Brain microvascular endothelial cell (primary cell): ENCODE data around the gene CSMD2.

Experiments
- DNase-seq: peaks from one replicate; pipeline ENCODE4 v3.0.0-alpha.2; 2020
- H3K27ac ChIP-seq: fragments of 250-450 bp; sonication (Bioruptor Pico); 2 replicates; pipeline ENCODE4 v1.5.1; 2020; ENCODE audit warnings: mild to moderate bottlenecking, moderate library complexity
- H3K27me3 ChIP-seq: fragments of 250-450 bp; sonication (Bioruptor Pico); replicated peaks from 2 replicates; pipeline ENCODE4 v1.5.1; 2020; ENCODE audit warnings: mild to moderate bottlenecking
- H3K36me3 ChIP-seq: fragments of 250-450 bp; sonication (Bioruptor Pico); replicated peaks from 2 replicates; pipeline ENCODE4 v1.5.1; 2020; ENCODE audit warnings: mild to moderate bottlenecking
- H3K4me3 ChIP-seq: 2 replicates; pipeline ENCODE4 v1.5.1; 2011; ENCODE audit warnings: low read depth, mild to moderate bottlenecking, control low read depth, low read length, moderate library complexity
- in situ Hi-C: cut with HindIII; loops from 2 replicates; pipeline ENCODE4 v1.10.0; 2017; ENCODE audit warnings: low sequenced_read_pairs, low pct_ligation_motif_present
- TF ChIP-seq, protein P1 (sequence below): IDR thresholded peaks from 2 replicates; pipeline ENCODE4 v1.5.1; 2011; ENCODE audit warnings: low read depth, mild to moderate bottlenecking, moderate library complexity, low read length, control low read depth, inconsistent platforms; ENCODE audit errors: missing control alignments

The CSMD2 gene

DNA sequence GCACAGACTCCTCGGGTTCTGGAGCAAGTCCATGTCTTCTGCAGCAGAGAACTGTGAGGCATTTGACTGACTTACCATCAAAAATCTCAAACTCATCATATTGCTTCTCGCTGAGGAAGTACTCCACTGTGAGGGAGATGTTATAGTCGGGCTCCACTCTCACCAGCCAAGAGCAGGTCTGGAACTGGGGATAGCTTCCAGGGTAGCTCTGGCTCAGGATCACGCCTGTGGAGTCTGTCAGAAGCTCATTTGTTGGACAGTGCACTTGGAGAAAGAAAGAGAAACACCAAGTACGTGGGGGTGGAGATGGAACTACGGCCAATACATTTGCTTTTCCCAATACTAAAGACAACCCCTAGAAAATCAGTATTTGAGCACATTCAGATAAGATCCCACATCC lies 581.5 kb downstream of the CSMD2 start:
- TF ChIP-seq, protein P1, sequence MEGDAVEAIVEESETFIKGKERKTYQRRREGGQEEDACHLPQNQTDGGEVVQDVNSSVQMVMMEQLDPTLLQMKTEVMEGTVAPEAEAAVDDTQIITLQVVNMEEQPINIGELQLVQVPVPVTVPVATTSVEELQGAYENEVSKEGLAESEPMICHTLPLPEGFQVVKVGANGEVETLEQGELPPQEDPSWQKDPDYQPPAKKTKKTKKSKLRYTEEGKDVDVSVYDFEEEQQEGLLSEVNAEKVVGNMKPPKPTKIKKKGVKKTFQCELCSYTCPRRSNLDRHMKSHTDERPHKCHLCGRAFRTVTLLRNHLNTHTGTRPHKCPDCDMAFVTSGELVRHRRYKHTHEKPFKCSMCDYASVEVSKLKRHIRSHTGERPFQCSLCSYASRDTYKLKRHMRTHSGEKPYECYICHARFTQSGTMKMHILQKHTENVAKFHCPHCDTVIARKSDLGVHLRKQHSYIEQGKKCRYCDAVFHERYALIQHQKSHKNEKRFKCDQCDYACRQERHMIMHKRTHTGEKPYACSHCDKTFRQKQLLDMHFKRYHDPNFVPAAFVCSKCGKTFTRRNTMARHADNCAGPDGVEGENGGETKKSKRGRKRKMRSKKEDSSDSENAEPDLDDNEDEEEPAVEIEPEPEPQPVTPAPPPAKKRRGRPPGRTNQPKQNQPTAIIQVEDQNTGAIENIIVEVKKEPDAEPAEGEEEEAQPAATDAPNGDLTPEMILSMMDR, result no peak
- Histone ChIP-seq H3K4me3 (no peak overlapping the region), H3K27me3 (no peaks in the 10 kb centered on the region), H3K27ac (no peak overlapping the region), H3K36me3 (no peaks in the 10 kb centered on the region)
- DNase-seq, result no peak
- in situ Hi-C loops, result no loop called here

DNA sequence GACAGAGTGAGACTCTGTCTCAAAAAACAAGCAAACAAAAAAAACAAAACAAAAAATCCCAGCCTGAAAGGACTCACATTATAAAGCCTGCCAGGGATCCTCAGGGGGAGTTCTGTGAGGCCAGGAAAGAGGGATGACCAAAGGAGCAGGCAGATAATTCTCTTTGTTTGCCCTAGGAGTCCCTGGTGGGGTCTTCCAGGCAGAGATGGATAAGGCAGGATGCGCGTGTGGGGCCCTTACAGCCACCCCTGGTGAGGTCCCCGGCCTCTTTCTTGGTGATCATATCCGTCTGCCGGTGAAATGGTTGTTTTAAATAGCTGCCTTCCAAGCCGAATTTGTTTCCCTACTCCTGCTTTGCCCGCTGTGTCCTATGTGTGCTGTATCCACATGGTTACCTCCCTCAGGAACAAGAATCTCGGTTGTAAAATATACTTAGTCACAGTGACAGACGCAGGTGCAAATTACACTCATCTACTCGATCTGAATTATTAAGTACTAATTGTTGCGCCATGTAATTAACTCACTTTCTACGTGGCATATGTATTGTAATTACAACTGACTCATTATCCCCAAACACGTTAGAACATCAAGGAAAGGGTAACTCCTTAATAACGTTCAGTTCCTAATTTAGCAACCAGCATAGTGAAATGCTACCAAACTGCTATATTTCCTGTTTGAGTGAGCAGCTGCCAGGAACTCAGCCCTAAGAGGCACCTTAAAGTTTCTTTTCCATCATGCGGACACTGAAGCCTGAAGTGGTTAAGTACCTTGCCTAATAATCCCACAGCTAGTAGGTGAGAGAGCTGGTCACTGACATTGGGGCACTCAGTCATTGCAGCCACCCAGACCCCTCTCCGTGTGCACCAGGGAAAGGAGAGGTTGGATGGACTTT lies 586.2 kb downstream of the CSMD2 start:
- in situ Hi-C loops, result no loop called here
- DNase-seq, result no peak
- no peaks in the 10 kb centered on the region for H3K27me3 ChIP-seq
- no peaks in the 10 kb centered on the region for H3K36me3 ChIP-seq
- TF ChIP-seq, protein P1, result no peak
- no peak overlapping the region for H3K4me3 ChIP-seq
- no peak overlapping the region for H3K27ac ChIP-seq

DNA sequence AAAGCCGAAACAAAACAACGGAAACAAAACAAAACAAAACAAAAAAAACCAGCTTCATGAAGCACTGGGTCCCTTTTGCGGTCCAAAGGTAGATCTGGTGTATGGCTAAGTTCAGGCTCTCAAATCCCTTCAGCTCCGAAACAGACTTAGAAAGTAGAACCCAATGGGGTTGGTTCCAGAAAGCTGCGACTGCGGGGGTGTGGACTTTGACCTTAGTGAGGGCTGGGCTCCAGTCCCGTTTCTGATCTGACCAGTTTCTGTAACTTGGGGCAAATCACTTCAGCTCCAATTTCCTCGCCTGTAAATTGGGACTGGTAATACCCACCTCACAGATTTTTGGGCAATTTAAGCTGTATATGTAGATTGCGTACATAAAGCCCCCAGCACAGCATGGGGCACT lies 587.4 kb downstream of the CSMD2 start:
- Histone ChIP-seq H3K36me3 (no peaks in the 10 kb centered on the region), H3K4me3 (no peak overlapping the region), H3K27ac (no peak overlapping the region), H3K27me3 (no peaks in the 10 kb centered on the region)
- no peak for DNase-seq
- in situ Hi-C loops, result no loop called here
- TF ChIP-seq, protein P1, result no peak

DNA sequence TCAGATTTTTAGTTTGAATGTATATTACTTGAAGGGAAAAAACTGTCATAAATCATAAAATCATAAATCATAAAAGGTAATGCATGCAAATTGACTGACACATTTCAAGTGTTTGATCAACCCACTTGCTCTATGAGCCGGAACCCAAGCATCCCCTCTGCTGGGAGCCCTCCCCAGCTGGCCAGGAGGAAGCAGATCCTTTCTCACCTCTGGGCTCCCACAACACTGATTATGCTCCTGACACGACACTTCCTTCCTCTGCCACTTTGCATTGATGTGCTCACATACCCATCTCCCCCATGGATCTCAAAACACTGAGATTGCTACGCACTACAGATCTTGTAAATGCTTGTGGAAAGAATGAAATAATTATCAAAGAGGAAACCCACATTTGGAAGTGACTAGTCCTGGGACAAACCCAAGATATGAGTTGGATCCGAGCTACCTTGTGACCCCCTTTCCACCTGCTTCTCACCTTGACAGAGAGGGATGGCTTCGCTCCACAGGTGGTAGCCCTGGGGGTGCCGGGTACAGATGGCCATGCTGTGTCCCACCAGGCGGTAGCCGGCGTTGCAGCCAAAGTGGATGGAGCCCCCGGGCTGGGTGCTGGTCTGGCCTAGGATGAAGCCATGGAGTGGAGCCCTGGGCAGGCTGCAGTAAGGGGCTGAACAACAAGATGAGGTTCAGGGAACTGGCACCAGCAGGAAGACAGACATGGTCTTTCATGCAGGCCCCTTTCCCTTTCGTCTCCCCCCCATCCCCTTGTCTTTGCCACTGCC lies 588.0 kb downstream of the CSMD2 start:
- no peaks in the 10 kb centered on the region for H3K36me3 ChIP-seq
- in situ Hi-C loops, result no loop called here

DNA sequence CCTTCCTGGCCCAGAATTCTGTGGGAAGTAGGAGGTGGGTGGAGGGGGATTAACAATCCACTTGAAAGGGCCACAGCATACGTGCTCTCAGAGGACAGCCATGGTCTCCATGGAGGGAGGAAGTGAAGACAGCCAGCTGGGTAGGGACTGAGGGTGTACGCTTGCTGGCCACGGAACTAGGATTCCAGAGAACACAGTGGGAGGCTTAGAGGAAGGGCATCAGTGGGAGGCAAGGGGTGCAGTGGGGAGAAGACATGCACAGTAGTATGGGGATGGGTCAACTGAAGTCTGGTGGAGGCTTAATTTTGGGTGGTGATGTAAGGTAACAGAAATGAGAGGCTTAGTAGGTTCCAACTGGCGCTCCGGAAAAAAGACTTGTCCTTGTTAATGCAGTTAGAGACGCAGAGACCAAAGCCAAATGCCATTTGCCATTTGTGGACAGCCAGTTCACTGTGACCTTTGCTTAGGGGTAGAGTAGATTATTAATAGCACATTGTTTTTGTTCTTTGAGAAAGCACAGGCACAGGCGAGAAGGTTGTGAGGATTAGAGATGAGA lies 589.6 kb downstream of the CSMD2 start:
- no peaks in the 10 kb centered on the region for H3K27me3 ChIP-seq
- TF ChIP-seq, protein P1, result no peak
- no peak overlapping the region for H3K27ac ChIP-seq
- in situ Hi-C loops, result no loop called here
- no peaks in the 10 kb centered on the region for H3K36me3 ChIP-seq
- H3K4me3 ChIP-seq, result no peak overlapping the region
- DNase-seq, result no peak

More for the DNA sequence above, 588.0 kb downstream of the CSMD2 start:
- no peak overlapping the region for H3K4me3 ChIP-seq
- TF ChIP-seq, protein P1, result no peak
- H3K27me3 ChIP-seq, result no peaks in the 10 kb centered on the region
- H3K27ac ChIP-seq, result no peak overlapping the region
- no peak for DNase-seq
